Parathyroid adenoma (tissue), 2 donors: ENCODE data around the gene KXD1.

ENCODE experiments used
- H2AFZ ChIP-seq: fragments of 300-600 bp; sonication (generic); one replicate; pipeline ENCODE4 v1.7.0; 2017; ENCODE audit warnings: antibody characterized with exemption, mild to moderate bottlenecking
- H3K27ac ChIP-seq: fragments of 300-600 bp; sonication (generic); one replicate; pipeline ENCODE4 v1.7.0; 2017
- H3K27me3 ChIP-seq: fragments of 300-600 bp; sonication (generic); one replicate; pipeline ENCODE4 v1.7.0; 2017; ENCODE audit warnings: low read length; ENCODE audit not compliant: control insufficient read depth, insufficient read depth
- H3K36me3 ChIP-seq: fragments of 300-600 bp; sonication (generic); one replicate; pipeline ENCODE4 v1.7.0; 2017; ENCODE audit warnings: low read length; ENCODE audit not compliant: control insufficient read depth, insufficient read depth
- H3K4me1 ChIP-seq: fragments of 300-600 bp; sonication (generic); one replicate; pipeline ENCODE4 v1.7.0; 2017; ENCODE audit warnings: control low read depth
- H3K4me2 ChIP-seq: fragments of 300-600 bp; sonication (generic); one replicate; pipeline ENCODE4 v1.7.0; 2017; ENCODE audit warnings: low read length
- H3K4me3 ChIP-seq: fragments of 300-600 bp; sonication (generic); one replicate; pipeline ENCODE4 v1.7.0; 2017; ENCODE audit warnings: low read depth, low read length
- H3K79me2 ChIP-seq: fragments of 300-600 bp; sonication (generic); one replicate; pipeline ENCODE4 v1.7.0; 2017; ENCODE audit warnings: control low read depth
- H3K9ac ChIP-seq: fragments of 300-600 bp; sonication (generic); one replicate; pipeline ENCODE4 v1.7.0; 2017; ENCODE audit warnings: mild to moderate bottlenecking
- H3K9me3 ChIP-seq: fragments of 300-600 bp; sonication (generic); one replicate; pipeline ENCODE4 v1.7.0; 2017; ENCODE audit warnings: low read length; ENCODE audit not compliant: control insufficient read depth
- CTCF ChIP-seq: fragments of 300-600 bp; sonication (generic); IDR thresholded peaks from one replicate; pipeline ENCODE4 v1.7.0; 2017; ENCODE audit warnings: antibody characterized with exemption, mild to moderate bottlenecking
- donor health status: primary hyperparathyroidism.

KXD1 gene

GRCh38 chr19:18587962-18588610, 30.4 kb downstream of the KXD1 start:
- Histone ChIP-seq H3K4me1 (no peaks in the 10 kb centered on the region), H3K27ac (peak overlapping the region; percentile 74), H2AFZ (peak overlapping the region; percentile 99), H3K4me2 (peak overlapping the region; percentile 72), H3K9me3 (no peaks in the 10 kb centered on the region), H3K79me2 (no peaks in the 10 kb centered on the region), H3K27me3 (no peaks in the 10 kb centered on the region), H3K4me3 (peak overlapping the region; percentile 73), H3K9ac (no peak overlapping the region), H3K36me3 (no peaks in the 10 kb centered on the region)
- TF ChIP-seq CTCF = no peak

GRCh38 chr19:18588611-18589379, 31.1 kb downstream of the KXD1 start, which contains the start of gene REX1BD:
TSS of gene REX1BD (plus strand) at chr19:18588798. CDS start at chr19:18588802, 4 bp downstream.
- Histone ChIP-seq H3K4me2 (peak within 1 kb of the TSS; percentile 72), H3K4me3 (peak within 1 kb of the TSS; percentile 73), H3K4me1 (no peaks in the 10 kb centered on the region), H3K27ac (peak within 1 kb of the TSS; percentile 74), H3K9ac (peak within 1 kb of the TSS; percentile 64), H3K9me3 (no peaks in the 10 kb centered on the region), H3K27me3 (no peaks in the 10 kb centered on the region), H2AFZ (peak within 1 kb of the TSS; percentile 99), H3K79me2 (no peaks in the 10 kb centered on the region), H3K36me3 (no peaks in the 10 kb centered on the region)
- peak; percentile 82 for TF ChIP-seq CTCF

GRCh38 chr19:18589380-18590272, 32.0 kb downstream of the KXD1 start:
- peak overlapping the region; percentile 74 for H3K27ac ChIP-seq
- no peaks in the 10 kb centered on the region for H3K27me3 ChIP-seq
- TF ChIP-seq CTCF = no peak
- no peaks in the 10 kb centered on the region for H3K79me2 ChIP-seq
- H2AFZ ChIP-seq = peak overlapping the region; percentile 99
- no peaks in the 10 kb centered on the region for H3K9me3 ChIP-seq
- peaks cover under 1% of the 10 kb centered on the region for H3K4me1 ChIP-seq
- peak overlapping the region; percentile 73 for H3K4me3 ChIP-seq
- no peaks in the 10 kb centered on the region for H3K36me3 ChIP-seq
- H3K9ac ChIP-seq = peak overlapping the region; percentile 64
- peak overlapping the region; percentile 72 for H3K4me2 ChIP-seq

- Histone ChIP-seq H3K4me1 (peaks cover 5% of the 10 kb centered on the region), H3K4me2 (no peak overlapping the region), H3K36me3 (no peaks in the 10 kb centered on the region), H3K27me3 (no peaks in the 10 kb centered on the region), H3K79me2 (no peaks in the 10 kb centered on the region), H3K27ac (no peak overlapping the region), H3K4me3 (no peak overlapping the region), H3K9ac (no peak overlapping the region), H2AFZ (no peak overlapping the region), H3K9me3 (no peaks in the 10 kb centered on the region)
- TF ChIP-seq CTCF = no peak
Observed at GRCh38 chr19:18590273-18591272, 32.9 kb downstream of the KXD1 start.
